H1 (cell line): Measurements from ENCODE around the gene TYRO3. TPM values are rescaled to one million over a fixed set of nuclear protein-coding genes. Genes with fewer than 3 reads are reported as not detected.
A peak's percentile ranks its signal among the peaks of the same experiment; 100 is the strongest.

Experiments
- CTCF ChIA-PET: fragments of 300-600 bp; sonication (Branson Sonifier 250); formaldehyde crosslinking; loops from one replicate; lab custom pipeline; 2021; ENCODE audit not compliant: partially characterized antibody; lab: Charles Lee
- POLR2A ChIA-PET: fragments of 300-600 bp; sonication (Branson Sonifier 250); formaldehyde crosslinking; loops from one replicate; lab custom pipeline; 2021; ENCODE audit warnings: inconsistent platforms; ENCODE audit not compliant: partially characterized antibody; lab: Charles Lee
- DNase-seq, 2 experiments: peaks; one replicate each; pipeline versions ENCODE4 v3.0.0 to v3.0.0-alpha.2; 2010 to 2022; ENCODE audit warnings: low spot score in 2 of 2, low read depth in 1 of 2, mixed read lengths in 1 of 2
- FAIRE-seq: peaks from 2 replicates; lab custom pipeline; 2011; peaks lifted over from hg19 to GRCh38; lab: Jason Lieb, UNC
- H2AFZ ChIP-seq: 2 replicates; pipeline ENCODE4 v1.8.1; 2012; ENCODE audit warnings: low read length, inconsistent platforms
- H2AK5ac ChIP-seq: 2 replicates; pipeline ENCODE4 v1.6.1; 2013; ENCODE audit warnings: low read depth, low read length
- H2BK120ac ChIP-seq: replicated peaks from 2 replicates; pipeline ENCODE3; 2013; ENCODE audit warnings: low read depth, low read length, inconsistent platforms
- H2BK12ac ChIP-seq: 2 replicates; pipeline ENCODE4 v1.6.1; 2013; ENCODE audit warnings: low read depth, low read length
- H2BK15ac ChIP-seq: 2 replicates; pipeline ENCODE4 v1.6.1; 2013; ENCODE audit warnings: low read length
- H2BK20ac ChIP-seq: 2 replicates; pipeline ENCODE4 v1.6.1; 2013; ENCODE audit warnings: low read length
- H2BK5ac ChIP-seq: 2 replicates; pipeline ENCODE4 v1.6.1; 2013; ENCODE audit warnings: low read depth, low read length
- H3K14ac ChIP-seq: 2 replicates; pipeline ENCODE4 v1.6.1; 2013; ENCODE audit warnings: inconsistent platforms; ENCODE audit not compliant: insufficient read length
- H3K18ac ChIP-seq: 2 replicates; pipeline ENCODE4 v1.6.1; 2013; ENCODE audit warnings: low read length; ENCODE audit errors: extremely low read depth
- H3K23ac ChIP-seq: 2 replicates; pipeline ENCODE4 v1.6.1; 2013; ENCODE audit warnings: inconsistent platforms; ENCODE audit not compliant: insufficient read length
- H3K23me2 ChIP-seq: 2 replicates; pipeline ENCODE4 v1.6.1; 2013; ENCODE audit warnings: low read depth, low read length
- H3K27ac ChIP-seq: 2 replicates; pipeline ENCODE4 v1.6.1; 2011; ENCODE audit warnings: low read depth, low read length, inconsistent platforms
- H3K27me3 ChIP-seq, 4 experiments: replicated peaks in 1 of 4; 1 replicate in 1 of 4; 2 replicates in 3 of 4; pipeline versions ENCODE4 v1.6.1 to v1.8.1; 2011 to 2013; ENCODE audit warnings: low read length in 3 of 4, mild to moderate bottlenecking in 3 of 4, inconsistent platforms in 2 of 4, mixed read lengths in 2 of 4, moderate library complexity in 1 of 4; ENCODE audit not compliant: control insufficient read depth in 3 of 4, insufficient read depth in 3 of 4; ENCODE audit errors: extremely low read depth in 1 of 4
- H3K36me3 ChIP-seq, 4 experiments: 2 replicates each; pipeline versions ENCODE4 v1.6.1 to v1.8.1; 2011 to 2013; ENCODE audit warnings: mild to moderate bottlenecking in 4 of 4, low read length in 3 of 4, moderate library complexity in 2 of 4, control low read depth in 1 of 4, inconsistent platforms in 1 of 4; ENCODE audit not compliant: insufficient read depth in 4 of 4, control insufficient read depth in 2 of 4
- H3K4ac ChIP-seq: replicated peaks from 2 replicates; pipeline ENCODE3; 2013; ENCODE audit warnings: low read length, low read depth, mixed read lengths, inconsistent platforms; ENCODE audit not compliant: insufficient read length
- H3K4me1 ChIP-seq, 4 experiments: replicated peaks in 1 of 4; 1 replicate in 1 of 4; 2 replicates in 3 of 4; pipeline versions ENCODE4 v1.6.1 to v1.8.1; 2011 to 2013; ENCODE audit warnings: low read length in 3 of 4, inconsistent platforms in 2 of 4, mixed read lengths in 1 of 4; ENCODE audit not compliant: insufficient read depth in 4 of 4, control insufficient read depth in 3 of 4
- H3K4me2 ChIP-seq, 2 experiments: 2 replicates each; pipeline versions ENCODE4 v1.6.1 to v1.8.1; 2011 to 2013; ENCODE audit warnings: low read depth in 2 of 2, low read length in 2 of 2, control low read depth in 1 of 2, inconsistent platforms in 1 of 2, mild to moderate bottlenecking in 1 of 2; ENCODE audit not compliant: insufficient read depth in 1 of 2
- H3K4me3 ChIP-seq, 4 experiments: fragments of 200-600, 300-600 bp in 1 of 4; sonication (generic), shearing (Covaris generic), sonication (Bioruptor Twin) in 1 of 4; 2 replicates each; pipeline versions ENCODE4 v1.5.1 to v1.8.1; 2011 to 2016; ENCODE audit warnings: low read length in 4 of 4, low read depth in 3 of 4, control low read depth in 2 of 4, inconsistent platforms in 2 of 4, mild to moderate bottlenecking in 2 of 4, mixed read lengths in 1 of 4, moderate library complexity in 1 of 4; ENCODE audit not compliant: insufficient read depth in 2 of 4; ENCODE audit errors: extremely low read depth in 1 of 4
- H3K56ac ChIP-seq: replicated peaks from 2 replicates; pipeline ENCODE3; 2013; ENCODE audit warnings: low read depth, mild to moderate bottlenecking, mixed read lengths, low read length, inconsistent platforms; ENCODE audit not compliant: insufficient read length
- H3K79me1 ChIP-seq: 2 replicates; pipeline ENCODE4 v1.6.1; 2013; ENCODE audit warnings: low read depth, low read length, control low read depth
- H3K79me2 ChIP-seq, 2 experiments: 2 replicates each; pipeline versions ENCODE4 v1.6.1 to v1.8.1; 2012 to 2013; ENCODE audit warnings: low read length in 2 of 2, mild to moderate bottlenecking in 2 of 2, inconsistent platforms in 1 of 2; ENCODE audit not compliant: insufficient read depth in 2 of 2, control insufficient read depth in 1 of 2
- H3K9ac ChIP-seq, 4 experiments: replicated peaks in 1 of 4; 1 replicate in 1 of 4; 2 replicates in 3 of 4; pipeline versions ENCODE4 v1.6.1 to v1.8.1; 2011 to 2013; ENCODE audit warnings: low read depth in 3 of 4, low read length in 3 of 4, control low read depth in 2 of 4, mild to moderate bottlenecking in 2 of 4, moderate library complexity in 2 of 4, inconsistent platforms in 1 of 4; ENCODE audit errors: extremely low read depth in 1 of 4
- H3K9me3 ChIP-seq, 2 experiments: 2 replicates each; pipeline versions ENCODE4 v1.6.1 to v1.8.1; 2012 to 2013; ENCODE audit warnings: mild to moderate bottlenecking in 2 of 2, moderate library complexity in 2 of 2, control low read depth in 1 of 2, inconsistent platforms in 1 of 2, low read depth in 1 of 2, low read length in 1 of 2, mixed read lengths in 1 of 2; ENCODE audit not compliant: insufficient read depth in 2 of 2
- H4K20me1 ChIP-seq, 2 experiments: replicated peaks in 1 of 2; 2 replicates each; pipeline versions ENCODE3 to v1.8.1; 2011 to 2013; ENCODE audit warnings: inconsistent platforms in 2 of 2, low read length in 2 of 2, mild to moderate bottlenecking in 1 of 2; ENCODE audit not compliant: insufficient read depth in 2 of 2, control insufficient read depth in 1 of 2
- H4K5ac ChIP-seq: 2 replicates; pipeline ENCODE4 v1.6.1; 2013; ENCODE audit warnings: low read length, low read depth, mixed read lengths, inconsistent platforms; ENCODE audit not compliant: insufficient read length
- H4K8ac ChIP-seq: 2 replicates; pipeline ENCODE4 v1.8.0; 2013; ENCODE audit warnings: mild to moderate bottlenecking, moderate library complexity, low read length, inconsistent platforms; ENCODE audit not compliant: insufficient read depth; ENCODE audit errors: extremely low read depth
- H4K91ac ChIP-seq: replicated peaks from 2 replicates; pipeline ENCODE3; 2013; ENCODE audit warnings: low read length, mixed read lengths, inconsistent platforms; ENCODE audit not compliant: insufficient read length
- ATF3 ChIP-seq: IDR thresholded peaks from 2 replicates; pipeline ENCODE4 v1.6.1; 2011; ENCODE audit warnings: low read depth, mild to moderate bottlenecking, low read length; ENCODE audit not compliant: insufficient read depth
- BACH1 ChIP-seq: IDR thresholded peaks from 2 replicates; pipeline ENCODE4 v1.6.1; 2012; ENCODE audit warnings: low read length, improper control_type of control experiment
- CHD2 ChIP-seq: IDR thresholded peaks from 2 replicates; pipeline ENCODE4 v1.6.1; 2012; ENCODE audit warnings: low read length, improper control_type of control experiment
- GABPA ChIP-seq: IDR thresholded peaks from 2 replicates; pipeline ENCODE4 v1.6.1; 2011; ENCODE audit warnings: mild to moderate bottlenecking, low read length, moderate library complexity, borderline replicate concordance; ENCODE audit not compliant: insufficient read depth
- MAX ChIP-seq: IDR thresholded peaks from 2 replicates; pipeline ENCODE4 v1.6.1; 2012; ENCODE audit warnings: inconsistent platforms
- POU5F1 ChIP-seq: IDR thresholded peaks from 2 replicates; pipeline ENCODE4 v1.6.1; 2011; ENCODE audit warnings: low read depth, mild to moderate bottlenecking, low read length, moderate library complexity
- WGBS, 2 experiments: shearing (Covaris generic) in 1 of 2; methylation state at CpG; one replicate each; pipeline versions ENCODE4 v1.1.6 to v1.1.7; 2013 to 2015; ENCODE audit warnings: low lambda C conversion rate in 2 of 2, mixed read lengths in 2 of 2, inconsistent platforms in 1 of 2, low coverage in 1 of 2, missing lambda C conversion rate in 1 of 2; ENCODE audit not compliant: insufficient replicate concordance in 2 of 2, insufficient coverage in 1 of 2, insufficient read length in 1 of 2; ENCODE audit errors: extremely low coverage in 1 of 2, missing lambda C conversion rate in 1 of 2; 5-methylcytosine and 5-hydroxymethylcytosine counted together
- polyA plus RNA-seq, 7 experiments: library from polyadenylated mRNA; depleted of rRNA in 3 of 7; stranded (reverse) in 5 of 7; unstranded in 2 of 7; fragments of >200 nt in 5 of 7; fragments of 200-250 nt in 2 of 7; gene quantifications; 1 replicate in 5 of 7; 2 replicates in 1 of 7; 4 replicates in 1 of 7; pipeline versions ENCODE4 v1.2.1 to v1.2.3, GENCODE V29; 2011 to 2013; ENCODE audit warnings: missing spikeins in 2 of 7, mixed read lengths in 2 of 7
- total RNA-seq: library from RNA; stranded (reverse); fragmentation: NEBNext Ultra II Directional; extraction: Animal tissue kit (Norgen Biotek cat#: 25700); gene quantifications from 2 replicates; pipeline ENCODE4 v1.2.1, GENCODE V29; 2021

The TYRO3 gene
- total and polyA plus RNA-seq, 2 of the 8 experiments (the other 6 are each of a cell fraction or from before 2014, with no cell fraction given): 82.7 to 98.8 TPM

DNA sequence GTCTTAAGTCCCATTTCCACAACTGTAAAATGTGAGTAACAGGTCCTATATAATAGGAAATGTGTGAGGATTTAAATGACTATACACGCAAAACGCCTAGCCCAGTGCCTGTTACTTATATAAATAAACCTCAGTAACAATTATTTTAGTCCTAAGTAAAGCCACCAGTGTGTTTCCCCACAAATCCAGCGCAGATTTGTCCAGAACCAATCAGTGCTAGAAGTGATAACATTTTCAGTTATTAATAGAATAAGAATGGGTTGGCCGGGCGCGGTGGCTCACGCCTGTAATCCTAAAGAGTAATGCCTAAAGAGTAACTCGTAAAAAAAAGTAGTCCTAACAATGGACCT, 15.5 kb upstream of the TYRO3 start:
- Histone ChIP-seq H3K36me3 (no peaks in the 10 kb centered on the region; a peak in 1 of 8 replicates), H3K18ac (no peak overlapping the region; the same call in 1 of the 2 replicates), H4K91ac (no peak overlapping the region), H2BK5ac (peak overlapping the region; percentile 90; the same call in 1 of the 2 replicates), H3K9me3 (no peaks in the 10 kb centered on the region), H3K23me2 (no peaks in the 10 kb centered on the region), H2BK12ac (no peak overlapping the region; the same call in 1 of the 2 replicates), H2BK15ac (no peak overlapping the region), H3K27ac (peak overlapping the region; percentile 80), H3K23ac (no peak overlapping the region)
- DNase-seq: no peak
- ChIA-PET POLR2A (interaction anchor here (0.6 to 2.2 kb wide), 14 partner anchors 9 to 961 kb away, joined by 3 to 18 read pairs (median 4); partner anchors contain the start of gene MAPKBP1), CTCF (no interaction called here)
- TF ChIP-seq MAX (no peak), POU5F1 (no peak), GABPA (no peak), BACH1 (no peak), CHD2 (no peak), ATF3 (no peak)
- TF ChIP-seq, all 59 proteins: peak for 0
- Histone ChIP-seq H3K27me3 (peaks cover 0 to 3% (median 1%) of the 10 kb centered on the region in 4 experiments; a peak in 1 of 7 replicates), H2BK120ac (no peak overlapping the region), H2AFZ (peak overlapping the region; percentile 38; the same call in 1 of the 2 replicates), H3K79me1 (peaks cover 2% of the 10 kb centered on the region; the same call in 1 of the 2 replicates), H4K5ac (peak overlapping the region; percentile 65), H3K56ac (peak overlapping the region; percentile 78), H3K4me1 (no peaks in the 10 kb centered on the region; a peak in 2 of 7 replicates), H3K9ac (peak overlapping the region in 3 of 4 experiments; percentile 84 to 94 (median 87); a peak in 6 of 7 replicates), H3K4me3 (peak overlapping the region; percentile 76 to 95 (median 80)), H4K8ac (peak overlapping the region; percentile 98; the same call in 1 of the 2 replicates), H3K79me2 (peaks cover 0 to 13% of the 10 kb centered on the region in 2 experiments; a peak in 2 of 4 replicates), H3K14ac (no peak overlapping the region), H2AK5ac (no peak overlapping the region), H2BK20ac (no peak overlapping the region), H3K4ac (peak overlapping the region; percentile 58), H4K20me1 (no peaks in the 10 kb centered on the region), H3K4me2 (peak overlapping the region; percentile 61 to 76)
- WGBS, 2 experiments: 13% methylated on average over 8 of the region's 8 CpGs; no CpG with 5 or more reads in 1 of the 2 experiments
- no peak for FAIRE-seq
